ENCODE measurements around the gene RBM23.

Gene RBM23

GRCh38 chr14:22893706-22894105 lies 25.2 kb downstream of the RBM23 start:
- Histone ChIP-seq H2AFZ (ENCODE audit: low read length) (no peak overlapping the region), H3K9me2 (ENCODE audit: low read depth, low read length) (no peaks in the 10 kb centered on the region), H3K79me2 (ENCODE audit: insufficient read depth, low read length) (no peaks in the 10 kb centered on the region), H3K4me1 (ENCODE audit: insufficient read depth, low read length, severe bottlenecking) (peaks cover 7% of the 10 kb centered on the region), H3K9me3 (ENCODE audit: low read length) (no peaks in the 10 kb centered on the region), H3K27ac (ENCODE audit: low read depth, low read length, poor library complexity, severe bottlenecking) (no peak overlapping the region), H4K20me1 (ENCODE audit: insufficient read depth, low read length) (no peaks in the 10 kb centered on the region), H3K36me3 (ENCODE audit: insufficient read depth, low read length) (peaks cover 13% of the 10 kb centered on the region; the same call in 1 of the 2 replicates), H3K9ac (ENCODE audit: low read length) (no peak overlapping the region), H3K27me3 (ENCODE audit: insufficient read depth, low read length) (no peaks in the 10 kb centered on the region), H3K4me3 (ENCODE audit: low read depth, low read length, poor library complexity, severe bottlenecking) (no peak overlapping the region), H3F3A (ENCODE audit: insufficient read depth, low read length) (no peaks in the 10 kb centered on the region), H3K4me2 (ENCODE audit: low read length) (no peak overlapping the region)
- TF ChIP-seq CTCF (IDR thresholded peaks at IDR 0.05; ENCODE audit: low read length), result no peak
- TF ChIP-seq EZH2 (IDR thresholded peaks at IDR 0.05; ENCODE audit: borderline replicate concordance, low read length), result no peak

- peaks cover 19% of the 10 kb centered on the region for H3K4me1 ChIP-seq (ENCODE audit: insufficient read depth, low read length, severe bottlenecking)
- no peak overlapping the region for H2AFZ ChIP-seq (ENCODE audit: low read length)
- H3K4me2 ChIP-seq (ENCODE audit: low read length), result no peak overlapping the region
- no peaks in the 10 kb centered on the region for H3K79me2 ChIP-seq (ENCODE audit: insufficient read depth, low read length)
- H3K27me3 ChIP-seq (ENCODE audit: insufficient read depth, low read length), result no peaks in the 10 kb centered on the region
- H3K27ac ChIP-seq (ENCODE audit: low read depth, low read length, poor library complexity, severe bottlenecking), result no peak overlapping the region
- no peak for TF ChIP-seq CTCF (IDR thresholded peaks at IDR 0.05; ENCODE audit: low read length)
- no peak for TF ChIP-seq EZH2 (IDR thresholded peaks at IDR 0.05; ENCODE audit: borderline replicate concordance, low read length)
- no peaks in the 10 kb centered on the region for H3K9me2 ChIP-seq (ENCODE audit: low read depth, low read length)
- no peaks in the 10 kb centered on the region for H4K20me1 ChIP-seq (ENCODE audit: insufficient read depth, low read length)
- no peak overlapping the region for H3K9ac ChIP-seq (ENCODE audit: low read length)
- H3K4me3 ChIP-seq (ENCODE audit: low read depth, low read length, poor library complexity, severe bottlenecking), result no peak overlapping the region
- H3K36me3 ChIP-seq (ENCODE audit: insufficient read depth, low read length), result peaks cover 1% of the 10 kb centered on the region; the same call in 1 of the 2 replicates
- H3K9me3 ChIP-seq (ENCODE audit: low read length), result no peaks in the 10 kb centered on the region
- H3F3A ChIP-seq (ENCODE audit: insufficient read depth, low read length), result peaks cover 8% of the 10 kb centered on the region
These were observed 26.5 kb downstream of the RBM23 start for GRCh38 chr14:22892488-22892887.

GRCh38 chr14:22890416-22890815 lies 28.5 kb downstream of the RBM23 start:
- no peak overlapping the region for H3K27ac ChIP-seq (ENCODE audit: low read depth, low read length, poor library complexity, severe bottlenecking)
- peaks cover 34% of the 10 kb centered on the region for H3K4me1 ChIP-seq (ENCODE audit: insufficient read depth, low read length, severe bottlenecking)
- no peak overlapping the region for H2AFZ ChIP-seq (ENCODE audit: low read length)
- no peak overlapping the region for H3K9ac ChIP-seq (ENCODE audit: low read length)
- H3K27me3 ChIP-seq (ENCODE audit: insufficient read depth, low read length), result no peaks in the 10 kb centered on the region
- no peaks in the 10 kb centered on the region for H3K36me3 ChIP-seq (ENCODE audit: insufficient read depth, low read length)
- H4K20me1 ChIP-seq (ENCODE audit: insufficient read depth, low read length), result no peaks in the 10 kb centered on the region
- no peak overlapping the region for H3K4me2 ChIP-seq (ENCODE audit: low read length)
- H3K9me2 ChIP-seq (ENCODE audit: low read depth, low read length), result no peaks in the 10 kb centered on the region
- H3K79me2 ChIP-seq (ENCODE audit: insufficient read depth, low read length), result no peaks in the 10 kb centered on the region
- TF ChIP-seq CTCF (IDR thresholded peaks at IDR 0.05; ENCODE audit: low read length) (no peak), EZH2 (IDR thresholded peaks at IDR 0.05; ENCODE audit: borderline replicate concordance, low read length) (no peak)
- H3F3A ChIP-seq (ENCODE audit: insufficient read depth, low read length), result peaks cover 12% of the 10 kb centered on the region
- H3K4me3 ChIP-seq (ENCODE audit: low read depth, low read length, poor library complexity, severe bottlenecking), result no peak overlapping the region
- H3K9me3 ChIP-seq (ENCODE audit: low read length), result no peaks in the 10 kb centered on the region
